Activated naive CD8-positive, alpha-beta T cell treated with anti-CD3 and anti-CD28 coated beads for 36 hours (primary cell): Measurements from ENCODE around the gene COL9A1. TPM values are rescaled to one million over a fixed set of nuclear protein-coding genes. Genes with fewer than 3 reads are reported as not detected.
"Not testable (repeated sequence)": the region's sequence is repeated elsewhere in the genome, so short reads cannot be mapped to it uniquely, and the experiment has no call there.

ENCODE experiments used
- DNase-seq: peaks from one replicate; pipeline ENCODE4 v3.0.0; 2021
- H3K27ac Mint-ChIP-seq: one replicate; pipeline ENCODE4 v1.8.0; 2022; ENCODE audit warnings: mild to moderate bottlenecking, moderate library complexity, mixed read lengths
- H3K27me3 Mint-ChIP-seq: one replicate; pipeline ENCODE4 v1.8.0; 2022; ENCODE audit warnings: mild to moderate bottlenecking, mixed read lengths
- H3K36me3 Mint-ChIP-seq: one replicate; pipeline ENCODE4 v1.8.0; 2021; ENCODE audit warnings: mild to moderate bottlenecking, mixed read lengths
- H3K4me1 Mint-ChIP-seq: one replicate; pipeline ENCODE4 v1.8.0; 2021; ENCODE audit warnings: mixed read lengths
- H3K4me3 Mint-ChIP-seq: one replicate; pipeline ENCODE4 v1.8.0; 2022; ENCODE audit warnings: mild to moderate bottlenecking, moderate library complexity, mixed read lengths
- H3K9me3 Mint-ChIP-seq: one replicate; pipeline ENCODE4 v1.8.0; 2022; ENCODE audit warnings: mixed read lengths
- total RNA-seq, 2 experiments: library from RNA; stranded (reverse); gene quantifications; one replicate each; pipeline ENCODE4 v1.2.3, GENCODE V29; 2021

COL9A1 gene
- total RNA-seq, 2 experiments from 2014 or later, result not detected

DNA sequence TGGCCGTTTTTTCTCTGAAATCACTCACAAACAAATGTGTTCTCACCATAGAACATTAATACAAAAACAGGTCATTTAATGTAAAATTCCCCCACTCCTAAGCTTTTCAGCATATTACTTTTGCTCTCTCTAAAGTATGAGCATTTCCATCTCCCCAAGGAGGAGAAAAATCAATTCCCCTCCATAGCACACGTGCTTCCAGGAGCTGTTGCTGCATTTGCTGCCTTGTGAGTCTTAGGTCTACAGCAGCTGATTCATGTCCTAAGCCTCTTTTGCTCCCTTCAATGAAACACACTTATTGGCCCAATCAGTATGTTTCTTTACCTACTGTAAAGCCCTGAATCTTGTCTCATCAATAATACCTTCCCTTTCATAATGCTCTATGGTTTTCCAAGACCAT is 6.4 kb upstream of the COL9A1 start:
- no peaks in the 10 kb centered on the region for H3K9me3 Mint-ChIP-seq
- no peaks in the 10 kb centered on the region for H3K36me3 Mint-ChIP-seq
- H3K4me1 Mint-ChIP-seq, result peaks cover 5% of the 10 kb centered on the region
- DNase-seq, result no peak
- no peak overlapping the region for H3K27ac Mint-ChIP-seq
- H3K27me3 Mint-ChIP-seq, result peaks cover 27% of the 10 kb centered on the region
- H3K4me3 Mint-ChIP-seq, result no peak overlapping the region

DNA sequence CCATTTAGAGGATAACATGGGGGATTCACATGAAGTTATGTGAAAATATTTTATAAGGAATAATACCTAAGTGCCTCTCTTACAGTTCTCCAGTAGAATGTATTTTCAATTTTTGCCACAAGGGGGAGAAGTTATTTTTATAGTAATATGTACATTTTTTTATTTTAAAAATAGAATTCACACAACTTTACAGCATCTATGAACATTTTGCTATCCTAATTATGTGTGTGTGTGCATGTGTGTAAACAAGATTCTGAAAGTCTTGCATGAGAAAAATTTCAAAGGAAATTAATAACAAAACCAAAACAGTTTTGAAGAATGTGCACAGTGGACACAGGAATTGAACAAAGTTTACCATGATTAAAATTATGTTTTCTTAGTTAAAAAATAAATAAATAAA is 5.3 kb upstream of the COL9A1 start:
- H3K9me3 Mint-ChIP-seq, H3K4me1 Mint-ChIP-seq, DNase-seq, H3K4me3 Mint-ChIP-seq, H3K27ac Mint-ChIP-seq, H3K36me3 Mint-ChIP-seq: not testable (repeated sequence)
- peaks cover 28% of the 10 kb centered on the region for H3K27me3 Mint-ChIP-seq

GRCh38 chr6:70307008-70307407 is 4.1 kb upstream of the COL9A1 start:
- no peaks in the 10 kb centered on the region for H3K36me3 Mint-ChIP-seq
- no peak for DNase-seq
- H3K27me3 Mint-ChIP-seq, result peaks cover 33% of the 10 kb centered on the region
- H3K4me3 Mint-ChIP-seq, result no peak overlapping the region
- H3K9me3 Mint-ChIP-seq, result no peaks in the 10 kb centered on the region
- H3K4me1 Mint-ChIP-seq, result peaks cover 1% of the 10 kb centered on the region
- no peak overlapping the region for H3K27ac Mint-ChIP-seq

DNA sequence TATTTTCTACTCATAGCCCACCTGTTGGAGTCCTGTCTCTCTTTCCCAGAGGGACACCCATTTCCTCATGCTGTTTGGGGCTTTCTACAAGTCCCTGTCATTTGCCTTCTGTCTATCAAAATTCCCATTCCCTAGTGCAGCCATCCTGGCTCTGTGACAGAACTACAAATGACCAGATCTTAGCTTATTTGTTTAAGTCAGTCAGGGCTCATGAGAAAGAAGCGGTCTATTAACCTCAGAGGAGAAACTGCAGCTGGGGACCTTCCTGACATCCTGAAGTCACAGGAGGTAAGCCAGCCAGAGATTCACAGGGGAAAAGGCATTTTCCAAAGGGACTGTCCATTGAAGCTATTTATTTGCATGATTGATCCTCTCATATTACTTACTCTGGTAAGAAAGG is 1.7 kb upstream of the COL9A1 start:
- H3K4me3 Mint-ChIP-seq, result no peak overlapping the region
- H3K27ac Mint-ChIP-seq, result no peak overlapping the region
- DNase-seq, result no peak
- no peaks in the 10 kb centered on the region for H3K9me3 Mint-ChIP-seq
- H3K4me1 Mint-ChIP-seq, result no peaks in the 10 kb centered on the region
- H3K36me3 Mint-ChIP-seq, result no peaks in the 10 kb centered on the region
- peaks cover 32% of the 10 kb centered on the region for H3K27me3 Mint-ChIP-seq

DNA sequence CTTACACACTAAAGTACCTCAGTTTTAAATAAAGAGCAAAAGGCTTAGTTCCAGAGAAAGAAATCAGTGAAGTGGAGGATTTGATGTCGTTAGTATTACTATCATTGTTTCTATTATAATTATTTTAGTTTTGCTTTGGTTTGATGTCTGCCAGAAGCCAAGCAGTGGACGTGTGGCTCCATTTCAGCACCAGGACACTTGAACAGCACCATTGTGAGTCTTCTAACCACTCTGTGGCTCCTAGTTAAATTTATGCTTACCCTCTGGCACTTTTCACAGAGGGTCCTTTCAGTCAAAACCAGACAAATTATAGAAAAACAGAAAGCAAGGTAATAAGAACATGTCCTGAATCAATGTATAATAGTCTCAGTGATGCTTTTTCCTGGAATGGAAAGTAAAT is 3.4 kb downstream of the COL9A1 start:
- H3K4me1 Mint-ChIP-seq, result no peaks in the 10 kb centered on the region
- no peaks in the 10 kb centered on the region for H3K9me3 Mint-ChIP-seq
- DNase-seq, result no peak
- no peak overlapping the region for H3K27ac Mint-ChIP-seq
- H3K36me3 Mint-ChIP-seq, result no peaks in the 10 kb centered on the region
- peaks cover 21% of the 10 kb centered on the region for H3K27me3 Mint-ChIP-seq
- H3K4me3 Mint-ChIP-seq, result no peak overlapping the region

- Mint-ChIP-seq H3K4me1 (no peaks in the 10 kb centered on the region), H3K27me3 (peaks cover 15% of the 10 kb centered on the region), H3K9me3 (no peaks in the 10 kb centered on the region), H3K4me3 (no peak overlapping the region), H3K27ac (no peak overlapping the region), H3K36me3 (no peaks in the 10 kb centered on the region)
- DNase-seq, result no peak
These were observed 4.8 kb downstream of the COL9A1 start for GRCh38 chr6:70298068-70298467.

DNA sequence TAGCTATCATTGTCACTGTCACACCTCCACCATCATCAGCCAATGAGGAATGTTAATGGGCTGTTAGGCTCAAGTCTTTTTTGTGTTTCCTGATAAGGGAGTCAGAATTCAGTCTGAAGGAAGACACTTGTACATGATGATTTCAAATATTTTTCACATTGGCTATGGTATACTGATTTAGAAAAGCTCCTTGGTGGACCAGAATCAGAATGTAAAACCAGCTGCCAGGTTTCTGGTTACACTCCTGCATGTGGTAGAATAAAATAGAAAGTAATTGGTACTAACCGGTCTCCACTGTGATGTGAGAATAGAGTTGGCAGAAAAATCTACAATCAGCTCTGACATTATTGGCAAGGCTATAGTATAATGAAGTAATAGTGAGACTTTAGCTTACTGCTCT is 10.7 kb downstream of the COL9A1 start:
- Mint-ChIP-seq H3K9me3 (no peaks in the 10 kb centered on the region), H3K4me3 (no peak overlapping the region), H3K27me3 (no peaks in the 10 kb centered on the region), H3K4me1 (no peaks in the 10 kb centered on the region), H3K36me3 (no peaks in the 10 kb centered on the region), H3K27ac (no peak overlapping the region)
- DNase-seq, result no peak

- no peaks in the 10 kb centered on the region for H3K36me3 Mint-ChIP-seq
- H3K27me3 Mint-ChIP-seq, result peaks cover 7% of the 10 kb centered on the region
- H3K4me1 Mint-ChIP-seq, result no peaks in the 10 kb centered on the region
- no peaks in the 10 kb centered on the region for H3K9me3 Mint-ChIP-seq
- no peak overlapping the region for H3K27ac Mint-ChIP-seq
- DNase-seq, result no peak
- no peak overlapping the region for H3K4me3 Mint-ChIP-seq
These were observed 13.6 kb downstream of the COL9A1 start for GRCh38 chr6:70289299-70289698.

DNA sequence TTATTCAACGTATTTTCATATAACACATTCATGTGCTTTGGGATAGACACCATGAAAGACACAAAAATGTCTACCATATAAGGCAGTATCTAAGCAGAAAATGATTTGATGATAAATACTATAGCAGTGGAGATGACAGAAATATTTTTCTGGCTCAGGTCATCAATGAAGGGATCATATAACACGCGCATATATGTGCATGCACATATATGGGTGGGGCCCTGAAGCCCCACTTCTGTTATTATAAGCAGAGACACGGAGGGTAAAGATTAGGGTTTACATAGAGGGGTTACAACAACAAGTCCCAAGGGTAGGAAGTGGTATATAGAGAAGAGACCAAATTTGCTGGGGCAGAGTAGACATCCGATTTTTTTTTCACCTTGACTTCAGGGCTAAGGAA is 16.0 kb downstream of the COL9A1 start:
- peaks cover 3% of the 10 kb centered on the region for H3K4me1 Mint-ChIP-seq
- no peak for DNase-seq
- peaks cover 30% of the 10 kb centered on the region for H3K27me3 Mint-ChIP-seq
- no peaks in the 10 kb centered on the region for H3K9me3 Mint-ChIP-seq
- no peak overlapping the region for H3K4me3 Mint-ChIP-seq
- no peaks in the 10 kb centered on the region for H3K36me3 Mint-ChIP-seq
- no peak overlapping the region for H3K27ac Mint-ChIP-seq

GRCh38 chr6:70285201-70285600 is 17.7 kb downstream of the COL9A1 start:
- no peak overlapping the region for H3K27ac Mint-ChIP-seq
- no peak overlapping the region for H3K4me3 Mint-ChIP-seq
- H3K4me1 Mint-ChIP-seq, result peaks cover 4% of the 10 kb centered on the region
- peaks cover 47% of the 10 kb centered on the region for H3K27me3 Mint-ChIP-seq
- H3K9me3 Mint-ChIP-seq, result no peaks in the 10 kb centered on the region
- DNase-seq, result no peak
- no peaks in the 10 kb centered on the region for H3K36me3 Mint-ChIP-seq

GRCh38 chr6:70282919-70283461 is 19.9 kb downstream of the COL9A1 start:
- no peak overlapping the region for H3K27ac Mint-ChIP-seq
- no peak overlapping the region for H3K4me3 Mint-ChIP-seq
- no peaks in the 10 kb centered on the region for H3K9me3 Mint-ChIP-seq
- DNase-seq, result no peak
- peaks cover 4% of the 10 kb centered on the region for H3K4me1 Mint-ChIP-seq
- peaks cover 63% of the 10 kb centered on the region for H3K27me3 Mint-ChIP-seq
- no peaks in the 10 kb centered on the region for H3K36me3 Mint-ChIP-seq

DNA sequence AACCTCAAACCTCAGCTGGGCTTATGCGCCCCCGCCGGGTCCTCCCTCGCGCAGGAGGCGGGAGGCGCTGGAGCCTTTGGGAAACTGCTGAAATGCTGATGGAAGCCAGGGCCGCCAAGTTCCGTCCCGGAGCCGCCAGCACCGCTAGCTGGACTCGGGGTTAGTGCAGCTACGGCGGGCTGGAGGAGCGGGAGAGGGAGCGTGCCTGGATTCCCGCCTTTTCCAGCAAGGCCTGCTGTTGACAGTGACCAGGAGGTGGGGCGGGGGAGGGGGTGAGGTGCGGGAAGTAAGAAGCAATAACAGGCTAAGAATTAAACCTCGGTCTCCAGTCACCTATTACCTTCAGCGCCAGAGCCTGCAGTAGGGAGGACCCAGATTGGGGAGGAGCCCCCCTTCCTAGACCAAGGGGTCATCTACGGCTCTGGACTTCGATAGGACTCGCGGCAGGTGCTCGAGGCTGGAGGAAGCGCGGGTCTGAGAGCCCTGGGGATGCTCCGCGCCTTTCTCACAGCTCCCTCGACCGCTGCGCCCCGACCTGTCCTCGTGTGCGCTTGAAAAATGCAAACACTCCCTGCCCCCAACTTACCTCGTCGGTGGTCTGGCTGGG is 20.5 kb downstream of the COL9A1 start:
- no peak overlapping the region for H3K4me3 Mint-ChIP-seq
- no peak overlapping the region for H3K27ac Mint-ChIP-seq
- peaks cover 69% of the 10 kb centered on the region for H3K27me3 Mint-ChIP-seq
- DNase-seq, result no peak
- H3K4me1 Mint-ChIP-seq, result peaks cover 4% of the 10 kb centered on the region
- no peaks in the 10 kb centered on the region for H3K9me3 Mint-ChIP-seq
- no peaks in the 10 kb centered on the region for H3K36me3 Mint-ChIP-seq

DNA sequence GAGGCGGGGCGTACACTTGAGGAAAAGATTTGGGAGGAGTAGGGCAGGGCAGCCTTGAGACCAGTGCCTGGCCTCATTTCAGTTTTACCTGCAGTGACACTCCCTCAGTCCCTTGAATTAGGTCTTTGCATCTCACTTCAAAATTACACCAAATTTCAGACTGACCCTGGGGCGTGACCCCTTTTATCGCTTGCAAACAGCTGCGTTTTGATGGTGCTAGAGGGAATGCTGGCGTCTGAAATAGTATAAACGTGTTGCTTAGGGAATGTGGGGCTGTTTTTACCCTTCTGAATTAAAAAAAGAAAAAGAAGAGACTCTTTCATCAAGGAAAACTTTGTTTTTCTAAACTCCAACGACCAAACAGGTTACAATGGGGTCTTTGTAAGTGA is 21.0 kb downstream of the COL9A1 start:
- DNase-seq, result no peak
- Mint-ChIP-seq H3K36me3 (no peaks in the 10 kb centered on the region), H3K4me3 (no peak overlapping the region), H3K4me1 (peaks cover 4% of the 10 kb centered on the region), H3K27me3 (peaks cover 72% of the 10 kb centered on the region), H3K9me3 (no peaks in the 10 kb centered on the region), H3K27ac (no peak overlapping the region)

DNA sequence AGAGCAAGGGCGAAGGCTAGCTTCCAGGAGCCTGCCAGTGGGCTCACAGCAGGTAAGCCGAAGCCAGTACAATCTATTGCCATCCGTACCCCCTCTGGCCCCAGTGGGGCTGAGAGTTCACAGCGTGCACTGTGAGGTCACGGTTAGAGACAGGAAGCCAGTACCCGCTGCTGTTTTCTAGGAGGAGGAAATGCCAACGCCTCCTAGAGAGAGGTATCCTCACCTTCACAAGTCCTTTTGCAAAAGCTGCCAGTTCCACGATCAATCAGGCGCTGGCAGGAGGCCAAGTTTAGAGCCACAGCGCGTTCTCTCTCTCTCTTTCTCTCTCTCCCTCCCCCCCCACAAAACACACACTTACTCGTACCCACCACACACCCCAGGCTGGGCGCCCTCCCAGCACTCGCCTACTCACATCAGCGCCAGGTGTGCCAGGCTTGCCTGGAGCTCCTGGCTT is 22.5 kb downstream of the COL9A1 start:
- no peak overlapping the region for H3K27ac Mint-ChIP-seq
- no peaks in the 10 kb centered on the region for H3K9me3 Mint-ChIP-seq
- peaks cover 72% of the 10 kb centered on the region for H3K27me3 Mint-ChIP-seq
- no peaks in the 10 kb centered on the region for H3K36me3 Mint-ChIP-seq
- no peak for DNase-seq
- H3K4me3 Mint-ChIP-seq, result no peak overlapping the region
- peaks cover 4% of the 10 kb centered on the region for H3K4me1 Mint-ChIP-seq

GRCh38 chr6:70277470-70277869 is 25.4 kb downstream of the COL9A1 start:
- Mint-ChIP-seq H3K9me3 (no peaks in the 10 kb centered on the region), H3K27me3 (peaks cover 56% of the 10 kb centered on the region), H3K27ac (no peak overlapping the region), H3K4me3 (no peak overlapping the region), H3K4me1 (peaks cover 2% of the 10 kb centered on the region), H3K36me3 (no peaks in the 10 kb centered on the region)
- no peak for DNase-seq

- no peak for DNase-seq
- peak overlapping the region; percentile 48 for H3K27ac Mint-ChIP-seq
These were observed 28.5 kb downstream of the COL9A1 start for GRCh38 chr6:70274338-70274737.

More at GRCh38 chr6:70274338-70274737, 28.5 kb downstream of the COL9A1 start:
- Mint-ChIP-seq H3K27me3 (peaks cover 30% of the 10 kb centered on the region), H3K4me3 (no peak overlapping the region), H3K36me3 (no peaks in the 10 kb centered on the region), H3K9me3 (no peaks in the 10 kb centered on the region), H3K4me1 (no peaks in the 10 kb centered on the region)
